Calu3 (cell line): ENCODE results near the gene EHBP1. TPM values are rescaled to one million over a fixed set of nuclear protein-coding genes. Genes with fewer than 3 reads are reported as not detected.
A peak's percentile ranks its signal among the peaks of the same experiment; 100 is the strongest.

ENCODE experiments used
- BruUV-seq: library from RNA; stranded (reverse); fragments of 400-500 nt; replicated peaks from 2 replicates; lab custom pipeline; 2021; lab: Mats Ljungman, UMichigan
- CTCF ChIA-PET: fragments of 300-600 bp; sonication (Branson Sonifier 250); formaldehyde crosslinking; loops from one replicate; lab custom pipeline; 2022; ENCODE audit warnings: antibody characterized with exemption; lab: Charles Lee
- DNase-seq: peaks from one replicate; pipeline ENCODE4 v3.0.0; 2022
- H3K27ac Mint-ChIP-seq: one replicate; pipeline ENCODE4 v1.8.0; 2022; ENCODE audit warnings: mixed read lengths; ENCODE audit not compliant: unreplicated experiment
- H3K27me3 Mint-ChIP-seq: one replicate; pipeline ENCODE4 v1.8.0; 2022; ENCODE audit warnings: mixed read lengths; ENCODE audit not compliant: unreplicated experiment
- H3K36me3 Mint-ChIP-seq: one replicate; pipeline ENCODE4 v1.8.0; 2022; ENCODE audit warnings: mild to moderate bottlenecking, moderate library complexity, mixed read lengths; ENCODE audit not compliant: insufficient read depth, unreplicated experiment
- H3K4me1 Mint-ChIP-seq: one replicate; pipeline ENCODE4 v1.8.0; 2022; ENCODE audit warnings: mild to moderate bottlenecking, low read depth, mixed read lengths; ENCODE audit not compliant: unreplicated experiment
- H3K4me3 Mint-ChIP-seq: one replicate; pipeline ENCODE4 v1.8.0; 2022; ENCODE audit warnings: mild to moderate bottlenecking, low read depth, moderate library complexity, mixed read lengths; ENCODE audit not compliant: unreplicated experiment
- H3K9me3 Mint-ChIP-seq: one replicate; pipeline ENCODE4 v1.8.0; 2022; ENCODE audit warnings: low read depth, mixed read lengths; ENCODE audit not compliant: unreplicated experiment
- intact Hi-C: fragments of 100-400 bp; cut with micrococcal nuclease; formaldehyde crosslinking; loops from one replicate; pipeline ENCODE4 v1.10.0; 2022; ENCODE audit not compliant: unreplicated experiment
- total RNA-seq: library from RNA; stranded (reverse); gene quantifications from 2 replicates; pipeline ENCODE4 v1.2.3, GENCODE V29; 2022
- TF ChIP-seq, protein P1 (sequence below): fragments of 200-600 bp; IDR thresholded peaks from one replicate; pipeline ENCODE4 v1.8.0; 2022; ENCODE audit warnings: antibody characterized with exemption; ENCODE audit not compliant: unreplicated experiment

Gene EHBP1
- total RNA-seq, 1 experiment from 2014 or later: 82.9 TPM

DNA sequence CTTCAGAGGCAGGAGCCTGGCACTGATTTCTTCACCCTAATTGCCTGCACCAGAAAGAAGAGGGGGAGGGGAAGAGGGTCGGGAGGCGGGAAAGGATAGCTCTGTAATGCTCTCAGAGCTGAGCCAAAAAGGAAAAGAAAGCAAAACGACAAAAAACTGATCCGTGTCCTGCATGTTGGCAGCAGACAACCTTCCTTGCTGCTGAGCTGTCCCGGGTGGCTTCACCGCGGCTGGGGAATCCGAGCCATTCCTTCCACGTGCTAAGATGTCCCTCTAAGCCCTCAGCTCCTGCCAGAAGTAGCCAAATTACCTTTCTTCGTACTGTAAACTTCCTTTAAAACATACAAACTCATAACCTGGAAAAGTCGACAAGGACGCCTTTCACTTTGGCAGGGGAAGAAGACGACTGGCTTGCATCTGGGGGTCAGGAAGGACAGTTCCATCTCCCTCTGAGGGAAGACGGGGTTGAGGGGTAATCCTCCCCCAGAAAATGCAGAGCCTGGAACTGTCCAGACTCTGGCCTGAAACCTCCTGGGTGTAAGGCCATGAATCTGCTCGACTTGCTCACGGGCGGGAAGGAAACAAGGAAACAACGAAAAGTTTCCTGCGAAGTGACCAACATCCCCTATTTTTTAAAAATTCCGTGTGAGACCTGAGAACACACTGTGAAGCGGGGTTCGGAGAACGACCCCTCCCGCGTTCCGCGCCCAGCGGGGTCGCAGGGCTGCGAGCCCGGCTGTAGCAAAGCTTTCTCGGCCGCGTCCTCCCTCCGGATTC is 352.8 kb downstream of the EHBP1 start:
- no TSS peak for BruUV-seq
- no peaks in the 10 kb centered on the region for H3K27me3 Mint-ChIP-seq
- CTCF ChIA-PET: no interaction called here
- intact Hi-C loops: no loop called here
- no peak overlapping the region for H3K27ac Mint-ChIP-seq
- DNase-seq: no peak
- no peaks in the 10 kb centered on the region for H3K9me3 Mint-ChIP-seq
- TF ChIP-seq, protein P1, sequence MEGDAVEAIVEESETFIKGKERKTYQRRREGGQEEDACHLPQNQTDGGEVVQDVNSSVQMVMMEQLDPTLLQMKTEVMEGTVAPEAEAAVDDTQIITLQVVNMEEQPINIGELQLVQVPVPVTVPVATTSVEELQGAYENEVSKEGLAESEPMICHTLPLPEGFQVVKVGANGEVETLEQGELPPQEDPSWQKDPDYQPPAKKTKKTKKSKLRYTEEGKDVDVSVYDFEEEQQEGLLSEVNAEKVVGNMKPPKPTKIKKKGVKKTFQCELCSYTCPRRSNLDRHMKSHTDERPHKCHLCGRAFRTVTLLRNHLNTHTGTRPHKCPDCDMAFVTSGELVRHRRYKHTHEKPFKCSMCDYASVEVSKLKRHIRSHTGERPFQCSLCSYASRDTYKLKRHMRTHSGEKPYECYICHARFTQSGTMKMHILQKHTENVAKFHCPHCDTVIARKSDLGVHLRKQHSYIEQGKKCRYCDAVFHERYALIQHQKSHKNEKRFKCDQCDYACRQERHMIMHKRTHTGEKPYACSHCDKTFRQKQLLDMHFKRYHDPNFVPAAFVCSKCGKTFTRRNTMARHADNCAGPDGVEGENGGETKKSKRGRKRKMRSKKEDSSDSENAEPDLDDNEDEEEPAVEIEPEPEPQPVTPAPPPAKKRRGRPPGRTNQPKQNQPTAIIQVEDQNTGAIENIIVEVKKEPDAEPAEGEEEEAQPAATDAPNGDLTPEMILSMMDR: no peak
- no peaks in the 10 kb centered on the region for H3K4me1 Mint-ChIP-seq
- no peak overlapping the region for H3K4me3 Mint-ChIP-seq
- H3K36me3 Mint-ChIP-seq: peaks cover 20% of the 10 kb centered on the region

DNA sequence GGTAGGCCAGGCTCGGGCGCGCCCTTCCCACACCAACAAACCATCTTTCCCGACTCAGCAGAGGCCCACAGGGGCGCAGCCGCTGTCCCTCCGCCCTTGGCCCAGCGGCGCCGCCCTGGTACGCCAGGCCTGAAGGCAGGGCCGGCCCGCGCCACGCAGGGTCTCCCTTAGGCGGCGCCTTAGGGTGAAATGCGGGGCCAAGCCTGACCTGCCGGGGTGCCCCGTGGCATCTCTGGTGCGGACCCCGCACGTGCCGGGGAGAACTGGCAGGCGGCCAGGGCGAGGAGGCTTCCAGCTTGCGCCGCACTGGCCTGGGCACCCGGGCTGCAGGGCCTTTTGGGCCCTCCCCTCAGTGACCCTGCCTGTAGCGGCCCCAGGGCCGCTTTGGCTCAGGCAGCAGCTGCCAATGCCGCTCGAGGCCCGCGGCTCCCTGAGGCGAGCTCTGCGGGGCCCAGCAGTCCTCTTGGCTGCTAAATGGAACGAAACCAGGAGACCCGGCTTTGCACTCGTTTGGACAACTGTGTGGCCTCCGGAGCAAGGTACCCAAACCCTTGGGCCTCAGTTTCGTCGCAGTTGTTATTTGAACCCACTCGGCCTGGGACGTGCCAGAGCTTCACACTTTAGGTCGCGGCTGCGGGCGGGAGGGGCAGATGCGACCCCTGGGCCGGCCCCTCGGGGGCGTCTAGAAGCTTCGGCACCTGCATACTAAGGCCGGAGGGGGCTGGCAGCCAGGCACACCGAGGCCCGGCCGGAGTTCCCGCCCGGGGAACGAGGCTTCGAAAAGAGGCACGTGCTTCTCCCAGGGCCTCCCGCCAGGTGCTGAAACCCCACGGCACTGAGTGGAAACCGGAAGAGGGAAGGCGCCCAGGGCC is 353.6 kb downstream of the EHBP1 start:
- CTCF ChIA-PET: no interaction called here
- H3K27me3 Mint-ChIP-seq: no peaks in the 10 kb centered on the region
- DNase-seq: no peak
- intact Hi-C loops: no loop called here
- BruUV-seq: no TSS peak
- H3K27ac Mint-ChIP-seq: no peak overlapping the region
- peaks cover 20% of the 10 kb centered on the region for H3K36me3 Mint-ChIP-seq
- peak overlapping the region; percentile 67 for H3K4me3 Mint-ChIP-seq
- H3K9me3 Mint-ChIP-seq: no peaks in the 10 kb centered on the region
- TF ChIP-seq, protein P1: no peak
- no peaks in the 10 kb centered on the region for H3K4me1 Mint-ChIP-seq

DNA sequence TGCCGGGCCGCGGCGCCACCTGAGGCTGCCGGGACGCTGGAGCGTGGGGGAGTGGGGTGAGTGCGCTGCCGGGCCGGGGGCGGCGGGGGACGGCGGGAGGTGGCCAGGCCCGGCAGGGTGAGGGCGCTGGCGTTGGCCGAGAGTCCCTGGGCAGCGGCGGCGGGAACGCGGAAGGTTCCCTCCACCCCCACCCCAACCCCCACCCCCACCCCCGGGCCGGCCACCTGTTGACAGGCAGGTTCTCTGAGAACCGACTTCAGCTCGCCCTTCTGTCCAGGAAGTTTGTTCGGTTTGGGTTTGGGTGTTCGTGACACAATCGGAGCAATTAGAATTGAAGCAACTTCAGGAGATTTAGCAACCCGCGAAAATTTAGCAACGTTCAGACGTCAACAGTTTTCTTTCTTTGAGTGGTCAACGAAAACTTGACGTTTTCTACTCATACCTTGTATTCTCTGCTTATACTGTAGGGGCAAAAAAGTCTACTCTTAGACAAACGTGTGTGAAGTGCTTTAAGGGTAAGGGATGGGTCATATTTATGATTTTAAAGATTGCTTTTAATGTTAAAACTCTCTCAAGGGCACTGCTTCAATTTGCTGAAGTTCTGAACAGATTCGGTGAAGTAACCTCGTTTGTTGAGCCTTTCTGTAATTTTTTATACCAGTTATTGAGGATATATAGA is 354.4 kb downstream of the EHBP1 start:
- TF ChIP-seq, protein P1: no peak
- DNase-seq: peak; percentile 37
- Mint-ChIP-seq H3K36me3 (peaks cover 20% of the 10 kb centered on the region), H3K27me3 (no peaks in the 10 kb centered on the region), H3K4me1 (no peaks in the 10 kb centered on the region), H3K27ac (peak overlapping the region; percentile 54), H3K9me3 (no peaks in the 10 kb centered on the region), H3K4me3 (peak overlapping the region; percentile 67)
- TSS peak; percentile 13 for BruUV-seq
- CTCF ChIA-PET: interaction anchor here (0.5 to 0.6 kb wide), 2 partner anchors 616 to 999 kb away, joined by 3 to 5 read pairs; no protein-coding TSS in a partner anchor
- intact Hi-C loops: loop anchor here (5.0 to 10.0 kb wide), 2 partner anchors 127 to 425 kb away; no protein-coding TSS in a partner anchor

DNA sequence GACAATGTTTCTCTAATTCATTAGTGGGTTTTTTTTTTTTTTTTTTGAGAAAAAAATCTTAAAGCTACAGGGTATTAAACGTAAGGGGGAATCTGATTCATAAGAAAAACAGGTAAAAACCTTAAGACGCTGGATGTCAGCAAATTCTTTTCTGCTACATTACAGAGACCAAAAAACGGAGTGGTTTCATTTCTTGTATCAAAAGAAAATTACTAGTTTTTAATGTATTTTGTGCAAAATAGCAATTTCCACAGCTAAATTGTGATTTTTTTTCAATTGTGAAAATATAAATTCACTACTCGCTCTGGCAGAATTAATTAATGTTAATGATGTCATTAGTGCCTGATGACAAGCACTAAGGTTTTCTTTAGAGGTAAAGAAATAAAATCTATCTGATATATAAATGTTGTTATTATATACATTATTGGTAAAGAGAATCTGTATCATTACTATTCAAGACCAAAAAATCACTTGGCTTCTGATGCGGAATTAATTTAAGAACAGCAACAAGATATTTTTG is 355.0 kb downstream of the EHBP1 start:
- BruUV-seq: no TSS peak
- H3K9me3 Mint-ChIP-seq: no peaks in the 10 kb centered on the region
- no peaks in the 10 kb centered on the region for H3K4me1 Mint-ChIP-seq
- TF ChIP-seq, protein P1: no peak
- CTCF ChIA-PET: interaction anchor here (0.5 to 0.6 kb wide), 3 partner anchors 181 to 999 kb away, joined by 3 to 5 read pairs (median 4); no protein-coding TSS in a partner anchor
- H3K27me3 Mint-ChIP-seq: no peaks in the 10 kb centered on the region
- peak overlapping the region; percentile 54 for H3K27ac Mint-ChIP-seq
- intact Hi-C loops: loop anchor here (5.0 to 10.0 kb wide), 2 partner anchors 127 to 424 kb away; no protein-coding TSS in a partner anchor
- peaks cover 20% of the 10 kb centered on the region for H3K36me3 Mint-ChIP-seq
- no peak for DNase-seq
- peak overlapping the region; percentile 67 for H3K4me3 Mint-ChIP-seq
